HCT116 (cell line): ENCODE data around the gene GALNT17. TPM values are rescaled to one million over a fixed set of nuclear protein-coding genes. Genes with fewer than 3 reads are reported as not detected.

Experiments
- ATAC-seq: fragments of 200-7000 bp; cut with Tn5 transposase; 2 replicates; pipeline ENCODE4 v1.9.1; 2020; ENCODE audit warnings: mild to moderate bottlenecking, moderate library complexity
- BruUV-seq: library from RNA; stranded (reverse); fragments of 400-500 nt; replicated peaks from 2 replicates; lab custom pipeline; 2021; lab: Mats Ljungman, UMichigan
- CTCF ChIA-PET: fragments of 300-600 bp; sonication (Branson Sonifier 250); formaldehyde crosslinking; loops from one replicate; lab custom pipeline; 2021; ENCODE audit warnings: antibody characterized with exemption; lab: Charles Lee
- POLR2A ChIA-PET: fragments of 300-600, 350-600 bp; sonication (Branson Sonifier 250); formaldehyde crosslinking; loops from one replicate; lab custom pipeline; 2021; ENCODE audit warnings: antibody characterized with exemption; lab: Charles Lee
- RAD21 ChIA-PET, 2 experiments: fragments of 300-600 bp; sonication (Branson Sonifier 250); formaldehyde crosslinking; loops; one replicate each; lab custom pipeline; 2023; ENCODE audit warnings: low total read pairs in 2 of 2; ENCODE audit not compliant: uncharacterized antibody in 2 of 2, unreplicated experiment in 2 of 2, low non-redundant PET in 1 of 2; lab: Charles Lee
- DNase-seq: peaks from one replicate; pipeline ENCODE4 v3.0.0-alpha.2; 2010; ENCODE audit warnings: low read depth, low spot score
- H2AFZ ChIP-seq: fragments of 200-600 bp; shearing (Covaris generic), sonication (generic); 2 replicates; pipeline ENCODE4 v1.6.1; 2017; ENCODE audit warnings: low read depth, mixed run types, mixed read lengths, antibody characterized with exemption, low read length; ENCODE audit not compliant: poor library complexity, severe bottlenecking
- H3K27ac ChIP-seq: 2 replicates; pipeline ENCODE4 v1.5.1; 2012; ENCODE audit warnings: low read depth, low read length
- H3K27me3 ChIP-seq: fragments of 200-600 bp; sonication (generic); 2 replicates; pipeline ENCODE4 v1.6.1; 2016; ENCODE audit warnings: mixed run types, low read length, mixed read lengths; ENCODE audit not compliant: insufficient read depth
- H3K36me3 ChIP-seq, 2 experiments: fragments of 200-500 bp in 1 of 2; fragments of 200-600 bp in 1 of 2; sonication (Bioruptor generic) in 1 of 2; sonication (generic) in 1 of 2; 2 replicates each; pipeline versions ENCODE4 v1.5.1 to v1.6.1; 2014 to 2016; ENCODE audit warnings: low read length in 2 of 2, inconsistent platforms in 1 of 2, mixed read lengths in 1 of 2, mixed run types in 1 of 2; ENCODE audit not compliant: insufficient read depth in 2 of 2, control insufficient read depth in 1 of 2
- H3K4me1 ChIP-seq, 2 experiments: fragments of 200-600 bp in 1 of 2; sonication (generic) in 1 of 2; 2 replicates each; pipeline versions ENCODE4 v1.5.1 to v1.6.1; 2012 to 2017; ENCODE audit warnings: low read length in 2 of 2, inconsistent platforms in 1 of 2, mild to moderate bottlenecking in 1 of 2, mixed read lengths in 1 of 2, mixed run types in 1 of 2, moderate library complexity in 1 of 2; ENCODE audit not compliant: insufficient read depth in 2 of 2, control insufficient read depth in 1 of 2
- H3K4me2 ChIP-seq: fragments of 200-600 bp; sonication (generic); 2 replicates; pipeline ENCODE4 v1.6.1; 2017; ENCODE audit warnings: mixed run types, low read length, mixed read lengths
- H3K4me3 ChIP-seq, 2 experiments: fragments of 200-600 bp in 1 of 2; sonication (generic) in 1 of 2; replicated peaks in 1 of 2; 2 replicates each; pipeline ENCODE4 v1.5.1; 2011 to 2016; ENCODE audit warnings: low read length in 2 of 2, control low read depth in 1 of 2, low read depth in 1 of 2, mild to moderate bottlenecking in 1 of 2, mixed read lengths in 1 of 2, mixed run types in 1 of 2
- H3K79me2 ChIP-seq: fragments of 200-600 bp; sonication (generic); 2 replicates; pipeline ENCODE4 v1.6.1; 2017; ENCODE audit warnings: mild to moderate bottlenecking, mixed run types, low read length, moderate library complexity, mixed read lengths; ENCODE audit not compliant: insufficient read depth
- H3K9ac ChIP-seq: fragments of 200-600 bp; sonication (generic); 2 replicates; pipeline ENCODE4 v1.6.1; 2016; ENCODE audit warnings: low read length, mixed read lengths
- H3K9me2 ChIP-seq: fragments of 200-600 bp; sonication (generic), shearing (Covaris generic); 2 replicates; pipeline ENCODE4 v1.6.1; 2017; ENCODE audit warnings: mixed run types, mild to moderate bottlenecking, moderate library complexity; ENCODE audit not compliant: insufficient read depth
- H3K9me3 ChIP-seq, 2 experiments: fragments of 200-500 bp in 1 of 2; fragments of 200-600 bp in 1 of 2; sonication (Bioruptor generic) in 1 of 2; sonication (generic) in 1 of 2; 2 replicates each; pipeline ENCODE4 v1.6.1; 2014 to 2017; ENCODE audit warnings: low read length in 2 of 2, mixed read lengths in 2 of 2, inconsistent platforms in 1 of 2, low read depth in 1 of 2, mild to moderate bottlenecking in 1 of 2, mixed run types in 1 of 2, moderate library complexity in 1 of 2; ENCODE audit not compliant: control insufficient read depth in 1 of 2, insufficient read depth in 1 of 2
- H4K20me1 ChIP-seq: fragments of 200-600 bp; sonication (generic), shearing (Covaris generic); 2 replicates; pipeline ENCODE4 v1.6.1; 2017; ENCODE audit warnings: mixed run types, mild to moderate bottlenecking, moderate library complexity; ENCODE audit not compliant: insufficient read depth
- EGR1 ChIP-seq: IDR thresholded peaks from 2 replicates; pipeline ENCODE4 v1.6.1; 2012; ENCODE audit warnings: low read depth
- ELF1 ChIP-seq: IDR thresholded peaks from 2 replicates; pipeline ENCODE4 v1.6.1; 2012; ENCODE audit warnings: low read depth, borderline replicate concordance
- EZH2 ChIP-seq: fragments of 200-600 bp; sonication (generic); IDR thresholded peaks from 2 replicates; pipeline ENCODE4 v1.6.1; 2017; ENCODE audit warnings: antibody characterized with exemption, mixed run types
- POLR2AphosphoS5 ChIP-seq: IDR thresholded peaks from 2 replicates; pipeline ENCODE4 v1.6.1; 2011; ENCODE audit warnings: mild to moderate bottlenecking, low read depth, low read length, moderate library complexity
- RAD21 ChIP-seq: IDR thresholded peaks from 2 replicates; pipeline ENCODE4 v1.6.1; 2012; ENCODE audit warnings: low read depth, mild to moderate bottlenecking
- ZFX ChIP-seq: fragments of 450-650 bp; IDR thresholded peaks from 2 replicates; pipeline ENCODE4 v1.6.1; 2017
- ZNF274 ChIP-seq: fragments of 200-500 bp; sonication (Bioruptor generic); IDR thresholded peaks from 2 replicates; pipeline ENCODE4 v1.6.1; 2014; ENCODE audit warnings: mild to moderate bottlenecking, low read depth, low read length, inconsistent platforms
- intact Hi-C: fragments of 100-400 bp; cut with micrococcal nuclease; formaldehyde crosslinking; loops from 2 replicates; pipeline ENCODE4 v1.10.0; 2022
- total RNA-seq: library from RNA; stranded (reverse); gene quantifications from one replicate; pipeline ENCODE4 v1.2.1, GENCODE V29; 2021; ENCODE audit not compliant: unreplicated experiment
- TF ChIP-seq, protein P1 (sequence below), 3 experiments: fragments of 200-600 bp in 1 of 3; sonication (generic) in 1 of 3; IDR thresholded peaks in 2 of 3; conservative IDR thresholded peaks in 1 of 3; 2 replicates each; pipeline ENCODE4 v1.5.1; 2012 to 2017; ENCODE audit warnings: low read depth in 2 of 3, low read length in 2 of 3, antibody characterized with exemption in 1 of 3, borderline replicate concordance in 1 of 3, control low read depth in 1 of 3, mild to moderate bottlenecking in 1 of 3, mixed read lengths in 1 of 3, mixed run types in 1 of 3, moderate library complexity in 1 of 3; ENCODE audit not compliant: insufficient read depth in 1 of 3

GALNT17 gene
- total RNA-seq, 1 experiment from 2014 or later, result not detected

GRCh38 chr7:71558806-71559613 lies 427.1 kb downstream of the GALNT17 start (continued):
- TF ChIP-seq POLR2AphosphoS5 (no peak), EZH2 (no peak), ZNF274 (no peak), EGR1 (no peak), ZFX (no peak), ELF1 (no peak), RAD21 (no peak)
- TF ChIP-seq, protein P1, sequence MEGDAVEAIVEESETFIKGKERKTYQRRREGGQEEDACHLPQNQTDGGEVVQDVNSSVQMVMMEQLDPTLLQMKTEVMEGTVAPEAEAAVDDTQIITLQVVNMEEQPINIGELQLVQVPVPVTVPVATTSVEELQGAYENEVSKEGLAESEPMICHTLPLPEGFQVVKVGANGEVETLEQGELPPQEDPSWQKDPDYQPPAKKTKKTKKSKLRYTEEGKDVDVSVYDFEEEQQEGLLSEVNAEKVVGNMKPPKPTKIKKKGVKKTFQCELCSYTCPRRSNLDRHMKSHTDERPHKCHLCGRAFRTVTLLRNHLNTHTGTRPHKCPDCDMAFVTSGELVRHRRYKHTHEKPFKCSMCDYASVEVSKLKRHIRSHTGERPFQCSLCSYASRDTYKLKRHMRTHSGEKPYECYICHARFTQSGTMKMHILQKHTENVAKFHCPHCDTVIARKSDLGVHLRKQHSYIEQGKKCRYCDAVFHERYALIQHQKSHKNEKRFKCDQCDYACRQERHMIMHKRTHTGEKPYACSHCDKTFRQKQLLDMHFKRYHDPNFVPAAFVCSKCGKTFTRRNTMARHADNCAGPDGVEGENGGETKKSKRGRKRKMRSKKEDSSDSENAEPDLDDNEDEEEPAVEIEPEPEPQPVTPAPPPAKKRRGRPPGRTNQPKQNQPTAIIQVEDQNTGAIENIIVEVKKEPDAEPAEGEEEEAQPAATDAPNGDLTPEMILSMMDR (IDR thresholded peaks at IDR 0.05 in 2 of 3, conservative IDR thresholded peaks at IDR 0.05 in 1 of 3; ENCODE audit: borderline replicate concordance in 1 of 3, insufficient read depth in 1 of 3, low read depth in 2 of 3, low read length in 2 of 3), result no peak

GRCh38 chr7:71560354-71560995 lies 428.5 kb downstream of the GALNT17 start:
- RAD21 ChIA-PET, result no interaction called here

More at GRCh38 chr7:71560354-71560995, 428.5 kb downstream of the GALNT17 start:
- POLR2A ChIA-PET, result no interaction called here
- no peak for DNase-seq
- Histone ChIP-seq H3K9me3 (peaks cover 0 to 11% of the 10 kb centered on the region in 2 experiments; a peak in 2 of 4 replicates), H3K4me3 (no peak overlapping the region), H3K4me1 (no peaks in the 10 kb centered on the region), H3K9me2 (no peaks in the 10 kb centered on the region), H2AFZ (no peak overlapping the region), H3K9ac (no peak overlapping the region)
- ATAC-seq, result no peak
- no peak for TF ChIP-seq ZNF274
- TF ChIP-seq, all 23 proteins: peak for 0
- Histone ChIP-seq H3K27me3 (no peaks in the 10 kb centered on the region), H4K20me1 (no peaks in the 10 kb centered on the region), H3K36me3 (no peaks in the 10 kb centered on the region), H3K79me2 (no peaks in the 10 kb centered on the region), H3K4me2 (no peak overlapping the region), H3K27ac (no peak overlapping the region)
- intact Hi-C loops, result no loop called here
- no TSS peak for BruUV-seq
- CTCF ChIA-PET, result no interaction called here
